ENCODE data around the gene BHLHA15.

BHLHA15 gene

GRCh38 chr7:98250789-98251188, 39.5 kb downstream of the BHLHA15 start:
- peak; percentile 55 to 56 for DNase-seq

GRCh38 chr7:98251231-98251600, 40.0 kb downstream of the BHLHA15 start:
- peak in 1 of 2 experiments; percentile 63 for DNase-seq

GRCh38 chr7:98251601-98252424, 40.6 kb downstream of the BHLHA15 start, which contains the start of gene TECPR1:
Gene TECPR1, minus strand, starts transcription at chr7:98252232. Its CDS starts 6,086 bp downstream, at chr7:98246146.
- DNase-seq, result peak; percentile 88 to 93

DNA sequence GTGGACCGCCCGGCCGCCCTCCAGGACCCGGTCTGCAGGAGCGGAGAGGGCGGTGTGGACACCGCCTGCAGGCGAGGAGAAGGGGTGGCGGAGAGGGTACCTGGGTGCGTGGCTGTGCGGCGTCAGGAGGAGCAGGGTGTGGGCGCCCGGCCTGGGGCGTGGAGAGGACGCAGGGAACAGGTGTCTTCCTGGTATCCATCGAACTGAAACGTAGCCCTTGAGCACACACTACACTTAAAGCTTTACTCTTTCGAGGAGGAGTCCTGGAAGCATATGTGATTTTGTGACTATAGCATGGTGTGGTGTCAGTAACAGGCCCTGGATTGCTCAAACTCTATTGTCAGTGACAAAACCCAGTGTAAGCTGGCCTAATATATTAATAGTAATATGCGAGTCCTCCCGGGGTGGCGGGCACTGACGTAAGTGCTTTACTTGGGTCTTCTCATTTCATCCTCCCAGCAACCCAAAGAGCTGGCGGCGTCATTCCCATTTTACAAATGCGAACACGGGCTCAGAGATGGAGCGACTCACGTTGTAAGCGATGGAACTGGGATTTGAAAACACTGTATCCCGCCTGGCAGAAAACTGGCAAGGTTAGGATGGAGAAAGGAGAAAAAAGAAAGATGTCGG, 41.3 kb downstream of the BHLHA15 start:
- DNase-seq, result no peak

GRCh38 chr7:98254516-98254915, 43.3 kb downstream of the BHLHA15 start:
- no peak for DNase-seq

DNA sequence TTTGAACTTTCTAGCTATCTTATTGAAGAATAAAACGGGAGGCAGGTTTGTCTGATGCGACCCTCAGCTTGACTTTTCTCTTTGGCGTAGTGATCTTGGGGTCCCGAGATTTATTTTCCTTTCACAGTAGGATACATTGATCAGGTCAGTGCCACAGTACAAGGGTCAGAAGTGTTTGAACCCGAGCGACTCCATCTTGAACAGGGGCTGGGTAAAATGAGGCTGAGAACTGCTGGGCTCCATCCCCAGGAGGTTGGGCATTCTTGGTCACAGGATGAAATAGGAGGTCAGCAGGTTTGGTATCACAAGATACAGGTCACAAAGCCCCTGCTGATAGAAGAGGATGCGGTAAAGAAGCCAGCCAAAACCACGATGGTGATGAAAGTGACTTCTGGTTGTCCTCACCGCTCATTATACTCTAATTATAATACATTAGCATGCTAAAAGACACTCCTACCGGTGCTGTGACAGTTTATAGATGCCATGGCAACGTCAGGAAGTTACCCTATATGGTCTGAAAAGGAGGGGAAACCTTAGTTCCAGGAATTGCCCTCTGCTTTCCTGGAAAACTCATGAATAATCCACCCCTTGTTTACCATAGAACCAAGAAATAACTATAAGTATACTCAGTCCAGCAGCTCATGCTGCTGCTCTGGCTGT, 43.8 kb downstream of the BHLHA15 start:
- DNase-seq, result peak in 1 of 2 experiments; percentile 25

GRCh38 chr7:98256431-98256830, 45.2 kb downstream of the BHLHA15 start:
- no peak for DNase-seq

- DNase-seq, result no peak
These were observed 46.5 kb downstream of the BHLHA15 start for GRCh38 chr7:98257701-98258100.
